Naive thymus-derived CD8-positive, alpha-beta T cell (primary cell): ENCODE results near the gene TTC23. TPM values are rescaled to one million over a fixed set of nuclear protein-coding genes. Genes with fewer than 3 reads are reported as not detected.
A peak's percentile ranks its signal among the peaks of the same experiment; 100 is the strongest.

Source experiments
- ATAC-seq, 2 donors: fragments of 150-1000 bp; cut with Tn5 transposase in 1 of 2; sonication (Bioruptor Pico), chemical (Tn5 transposase) in 1 of 2; 1 replicate in 1 of 2; 2 replicates in 1 of 2; pipeline ENCODE4 v1.10.0; 2021; ENCODE audit warnings: mild to moderate bottlenecking in 2 of 2, moderate library complexity in 2 of 2
- POLR2A ChIA-PET: fragments of 350-600 bp; sonication (Branson Sonifier 250); formaldehyde crosslinking; loops from one replicate; lab custom pipeline; 2021; ENCODE audit warnings: antibody characterized with exemption; lab: Charles Lee
- DNase-seq, 10 donors: peaks; one replicate each; pipeline versions ENCODE4 v3.0.0 to v3.0.0-alpha.2; 2020 to 2022
- H3K27ac Mint-ChIP-seq, 10 donors: one replicate each; pipeline ENCODE4 v1.8.0; 2020 to 2022; ENCODE audit warnings: mild to moderate bottlenecking in 10 of 10, mixed read lengths in 10 of 10, moderate library complexity in 4 of 10, inconsistent platforms in 1 of 10
- H3K27me3 Mint-ChIP-seq, 5 donors: one replicate each; pipeline ENCODE4 v1.8.0; 2021 to 2022; ENCODE audit warnings: mixed read lengths in 5 of 5
- H3K36me3 Mint-ChIP-seq, 3 donors: one replicate each; pipeline ENCODE4 v1.8.0; 2020 to 2022; ENCODE audit warnings: mixed read lengths in 3 of 3, mild to moderate bottlenecking in 2 of 3, inconsistent platforms in 1 of 3
- H3K4me1 Mint-ChIP-seq, 4 donors: one replicate each; pipeline ENCODE4 v1.8.0; 2021 to 2022; ENCODE audit warnings: mixed read lengths in 4 of 4
- H3K4me3 Mint-ChIP-seq, 10 donors: one replicate each; pipeline ENCODE4 v1.8.0; 2020 to 2022; ENCODE audit warnings: mild to moderate bottlenecking in 10 of 10, mixed read lengths in 10 of 10, moderate library complexity in 6 of 10, inconsistent platforms in 1 of 10
- H3K9me3 Mint-ChIP-seq, 9 donors: one replicate each; pipeline ENCODE4 v1.8.0; 2020 to 2022; ENCODE audit warnings: mixed read lengths in 9 of 9, mild to moderate bottlenecking in 3 of 9, inconsistent platforms in 1 of 9, moderate library complexity in 1 of 9
- polyA plus RNA-seq, 3 donors: library from polyadenylated mRNA; unstranded; fragments of 300-500 nt; fragmentation: Illumina TruSeq; gene quantifications; one replicate each; pipeline ENCODE4 v1.2.3, GENCODE V29; 2021
- total RNA-seq, 8 experiments: library from RNA in 2 of 8; stranded (reverse) in 2 of 8; gene quantifications; one replicate each; pipeline ENCODE4 v1.2.3 and lab custom pipeline; 2021 to 2026

The TTC23 gene
- total and polyA plus RNA-seq, 5 experiments from 2014 or later: 0.15 to 0.82 (median 0.38) TPM; not detected in 1

- Mint-ChIP-seq H3K36me3 (no peaks in the 10 kb centered on the region), H3K4me3 (peak overlapping the region; percentile 34 to 75 (median 58)), H3K27me3 (peaks cover 20 to 48% (median 39%) of the 10 kb centered on the region in 5 donors), H3K27ac (peak overlapping the region in 4 of 10 donors; percentile 71 to 86 (median 77)), H3K4me1 (peaks cover 2 to 11% (median 9%) of the 10 kb centered on the region in 4 donors), H3K9me3 (no peaks in the 10 kb centered on the region)
- DNase-seq (peak in 3 of 10 donors; percentile 2 to 16 (median 15)), ATAC-seq (peak; percentile 27 to 54)
- POLR2A ChIA-PET: no interaction called here
These were observed 143.7 kb downstream of the TTC23 start for GRCh38 chr15:99105514-99106341.

- peaks cover 4 to 12% (median 11%) of the 10 kb centered on the region in 4 donors for H3K4me1 Mint-ChIP-seq
- no peak within 1 kb of the TSS for H3K27ac Mint-ChIP-seq
- ATAC-seq: peak; percentile 26 to 55
- POLR2A ChIA-PET: no interaction called here
- no peaks in the 10 kb centered on the region for H3K36me3 Mint-ChIP-seq
- H3K9me3 Mint-ChIP-seq: no peaks in the 10 kb centered on the region
- DNase-seq: peak in 2 of 10 donors; percentile 7 to 42
- peaks cover 20 to 53% (median 43%) of the 10 kb centered on the region in 5 donors for H3K27me3 Mint-ChIP-seq
- peak within 1 kb of the TSS; percentile 9 to 75 (median 52) for H3K4me3 Mint-ChIP-seq
These were observed 144.4 kb downstream of the TTC23 start, which contains the start of gene SYNM for GRCh38 chr15:99104788-99105513. Gene SYNM, plus strand, starts transcription at chr15:99105080. Its CDS starts 120 bp downstream, at chr15:99105200.

GRCh38 chr15:99103279-99103678 is 146.1 kb downstream of the TTC23 start:
- H3K9me3 Mint-ChIP-seq: no peaks in the 10 kb centered on the region
- H3K36me3 Mint-ChIP-seq: no peaks in the 10 kb centered on the region
- peak overlapping the region in 4 of 10 donors; percentile 22 to 48 (median 30) for H3K4me3 Mint-ChIP-seq
- peaks cover 4 to 12% (median 8%) of the 10 kb centered on the region in 4 donors for H3K4me1 Mint-ChIP-seq
- ATAC-seq (no peak), DNase-seq (no peak)
- no peak overlapping the region for H3K27ac Mint-ChIP-seq
- peaks cover 26 to 69% (median 45%) of the 10 kb centered on the region in 5 donors for H3K27me3 Mint-ChIP-seq
- POLR2A ChIA-PET: no interaction called here

DNA sequence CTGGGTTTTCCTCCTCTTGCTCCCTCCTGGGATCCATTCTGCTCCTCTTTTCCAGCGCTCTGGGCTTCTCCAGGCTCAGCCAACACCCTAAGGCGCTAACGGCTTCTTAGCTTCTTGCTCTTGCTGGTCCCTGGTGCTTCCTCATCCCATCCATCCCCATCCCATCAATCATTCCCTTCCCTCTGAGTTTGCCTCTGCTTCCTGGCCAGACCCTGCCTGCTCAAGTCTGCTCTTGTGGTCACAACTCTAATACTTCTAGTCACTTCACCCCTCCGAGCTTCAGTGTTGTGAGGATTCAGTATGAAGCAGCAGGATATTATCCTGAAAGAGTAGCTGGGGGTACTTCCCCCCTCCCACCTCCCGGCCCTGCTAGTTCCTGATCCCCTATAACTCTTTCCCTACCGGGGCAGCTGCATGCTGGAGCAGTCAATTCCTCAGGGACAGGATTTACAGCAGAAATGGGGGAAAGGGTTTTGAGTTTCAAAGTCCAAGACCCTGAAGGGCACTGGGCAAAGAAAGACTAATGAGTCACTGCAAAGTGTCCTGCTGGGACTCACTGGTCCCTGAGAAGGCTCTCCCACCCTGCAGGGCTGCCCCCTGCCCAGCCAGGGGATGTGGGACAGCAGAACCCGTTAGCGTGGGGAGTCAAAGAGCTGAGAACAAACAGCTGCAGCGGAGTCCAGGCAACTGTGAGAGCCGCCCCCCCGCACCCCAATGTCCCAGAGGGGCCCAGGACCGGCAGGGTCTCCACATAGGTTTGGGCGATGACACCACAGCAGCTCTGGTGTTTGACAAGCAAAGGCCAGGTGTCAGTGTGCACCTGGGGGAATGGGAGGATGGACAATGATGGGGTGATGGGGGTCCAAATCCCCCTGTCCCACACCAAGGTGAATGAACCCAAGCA is 146.8 kb downstream of the TTC23 start:
- peaks cover 26 to 70% (median 44%) of the 10 kb centered on the region in 5 donors for H3K27me3 Mint-ChIP-seq
- ATAC-seq (no peak), DNase-seq (peak in 1 of 10 donors; percentile 37)
- no peak overlapping the region for H3K27ac Mint-ChIP-seq
- POLR2A ChIA-PET: no interaction called here
- H3K4me3 Mint-ChIP-seq: no peak overlapping the region
- H3K36me3 Mint-ChIP-seq: no peaks in the 10 kb centered on the region
- H3K4me1 Mint-ChIP-seq: peaks cover 4 to 12% (median 8%) of the 10 kb centered on the region in 4 donors
- H3K9me3 Mint-ChIP-seq: no peaks in the 10 kb centered on the region

GRCh38 chr15:99101501-99101900 is 147.9 kb downstream of the TTC23 start:
- Mint-ChIP-seq H3K27ac (no peak overlapping the region), H3K4me1 (peaks cover 4 to 10% (median 7%) of the 10 kb centered on the region in 4 donors), H3K9me3 (no peaks in the 10 kb centered on the region), H3K36me3 (no peaks in the 10 kb centered on the region), H3K4me3 (no peak overlapping the region), H3K27me3 (peaks cover 20 to 66% (median 37%) of the 10 kb centered on the region in 5 donors)
- POLR2A ChIA-PET: interaction anchor here (0.7 kb wide), 1 partner anchor 283 kb away, joined by 3 read pairs; no protein-coding TSS in a partner anchor
- no peak for ATAC-seq
- DNase-seq: no peak

DNA sequence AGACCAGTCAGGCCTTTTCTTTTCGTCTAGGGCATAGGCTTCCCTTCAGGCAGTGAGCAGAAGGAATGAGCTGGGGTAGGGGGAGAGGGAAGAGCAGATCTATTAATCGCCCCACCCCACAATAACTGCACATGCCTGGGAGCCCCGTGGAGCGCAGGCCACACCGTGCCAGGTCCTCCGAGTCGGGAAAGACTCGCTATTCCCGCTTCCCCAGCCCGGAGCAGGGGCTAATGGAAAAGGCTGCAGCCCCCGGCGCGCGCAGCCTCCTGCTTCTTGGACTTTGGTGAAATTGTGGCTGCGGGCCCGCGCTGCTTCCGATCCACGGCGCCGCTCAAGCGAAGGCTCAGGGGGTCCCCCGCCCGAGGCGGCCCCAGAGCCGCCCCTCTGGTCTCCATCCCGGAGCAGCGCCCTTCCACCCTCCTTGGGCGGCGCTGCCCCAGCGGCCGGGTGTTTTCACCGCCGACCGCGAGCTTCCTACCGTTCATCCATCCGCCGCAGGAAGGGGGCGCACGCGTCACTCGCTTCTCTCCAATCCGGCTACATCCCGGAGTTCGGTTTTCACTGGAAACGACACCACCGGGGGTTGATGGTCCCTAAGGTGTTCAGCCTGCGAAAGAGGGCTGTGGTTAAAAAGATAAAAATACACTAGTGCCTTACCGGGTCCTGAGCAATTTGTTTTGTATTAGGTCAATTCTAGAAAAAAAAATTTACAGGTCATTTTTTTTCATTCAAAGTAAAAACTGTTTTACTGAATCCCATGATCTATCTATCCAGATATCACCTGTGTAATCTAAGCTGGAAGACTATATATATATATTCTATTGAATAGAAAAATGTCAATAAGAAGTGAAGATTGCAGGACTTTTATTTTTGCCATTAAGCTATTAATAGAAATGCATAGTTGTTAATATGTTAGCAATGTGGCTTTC is 148.9 kb downstream of the TTC23 start:
- Mint-ChIP-seq H3K9me3 (no peaks in the 10 kb centered on the region), H3K27ac (peak overlapping the region in 2 of 10 donors; percentile 29 to 56), H3K36me3 (no peaks in the 10 kb centered on the region), H3K4me3 (peak overlapping the region in 4 of 10 donors; percentile 33 to 56 (median 43)), H3K4me1 (peaks cover 4 to 6% (median 5%) of the 10 kb centered on the region in 4 donors), H3K27me3 (peaks cover 24 to 72% (median 42%) of the 10 kb centered on the region in 5 donors)
- peak in 5 of 10 donors; percentile 9 to 34 (median 12) for DNase-seq
- POLR2A ChIA-PET: interaction anchor here (0.7 kb wide), 1 partner anchor 284 kb away, joined by 3 read pairs; no protein-coding TSS in a partner anchor
- ATAC-seq: peak in 1 of 2 donors; percentile 25

- H3K4me3 Mint-ChIP-seq: no peak overlapping the region
- ATAC-seq (no peak), DNase-seq (no peak)
- H3K27ac Mint-ChIP-seq: no peak overlapping the region
- no peaks in the 10 kb centered on the region for H3K9me3 Mint-ChIP-seq
- peaks cover 24 to 72% (median 43%) of the 10 kb centered on the region in 5 donors for H3K27me3 Mint-ChIP-seq
- no peaks in the 10 kb centered on the region for H3K36me3 Mint-ChIP-seq
- peaks cover 4 to 6% (median 5%) of the 10 kb centered on the region in 4 donors for H3K4me1 Mint-ChIP-seq
- POLR2A ChIA-PET: no interaction called here
These were observed 149.7 kb downstream of the TTC23 start for GRCh38 chr15:99099661-99100060.

DNA sequence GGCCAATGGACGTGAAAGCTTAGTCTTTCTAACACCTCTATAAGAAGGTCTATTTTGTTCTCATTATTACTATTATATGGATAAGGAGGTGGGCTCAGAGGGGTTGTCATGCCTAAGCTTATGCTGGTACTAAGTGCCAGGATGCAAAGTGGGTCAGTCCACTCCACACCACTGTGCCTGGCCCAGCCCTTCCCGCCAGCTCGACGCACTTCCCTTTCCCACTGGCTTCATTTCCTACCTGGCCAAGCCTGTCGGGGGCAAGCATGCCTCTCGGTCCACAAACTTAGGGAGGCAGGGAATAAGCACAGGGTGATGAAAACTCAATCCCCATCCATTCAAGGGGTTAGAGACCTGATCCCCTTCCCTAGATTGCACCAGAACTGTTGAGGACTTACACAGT is 150.4 kb downstream of the TTC23 start:
- H3K4me3 Mint-ChIP-seq: no peak overlapping the region
- DNase-seq (no peak), ATAC-seq (no peak)
- H3K36me3 Mint-ChIP-seq: no peaks in the 10 kb centered on the region
- no peaks in the 10 kb centered on the region for H3K9me3 Mint-ChIP-seq
- POLR2A ChIA-PET: no interaction called here
- peaks cover 3 to 6% (median 4%) of the 10 kb centered on the region in 4 donors for H3K4me1 Mint-ChIP-seq
- H3K27me3 Mint-ChIP-seq: peaks cover 24 to 71% (median 43%) of the 10 kb centered on the region in 5 donors
- no peak overlapping the region for H3K27ac Mint-ChIP-seq

DNA sequence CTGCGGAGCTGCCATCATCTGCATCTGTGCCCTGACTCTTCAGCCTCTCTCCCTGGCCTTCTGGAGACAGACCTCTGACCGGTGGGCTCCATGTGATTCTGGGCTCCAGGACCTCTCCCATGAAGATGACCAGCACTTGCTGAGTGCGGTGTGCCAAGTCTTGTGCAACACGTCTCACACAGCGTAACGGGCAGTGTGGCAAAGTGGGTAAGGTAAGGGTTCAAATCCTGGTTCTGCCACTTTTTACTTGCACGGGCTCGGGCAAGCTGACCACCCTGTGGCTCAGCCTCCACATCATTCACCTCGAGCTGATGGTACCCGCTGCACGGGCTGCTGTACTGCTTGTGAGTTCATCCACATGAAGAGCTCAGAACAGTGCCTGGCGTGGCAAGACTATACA is 151.0 kb downstream of the TTC23 start:
- Mint-ChIP-seq H3K4me1 (peaks cover 3 to 6% (median 4%) of the 10 kb centered on the region in 4 donors), H3K36me3 (no peaks in the 10 kb centered on the region), H3K4me3 (no peak overlapping the region), H3K27ac (no peak overlapping the region), H3K27me3 (peaks cover 21 to 65% (median 40%) of the 10 kb centered on the region in 5 donors), H3K9me3 (no peaks in the 10 kb centered on the region)
- DNase-seq: no peak
- ATAC-seq: no peak
- POLR2A ChIA-PET: no interaction called here

- no peak overlapping the region for H3K4me3 Mint-ChIP-seq
- POLR2A ChIA-PET: no interaction called here
- DNase-seq: no peak
- no peaks in the 10 kb centered on the region for H3K36me3 Mint-ChIP-seq
- no peak overlapping the region for H3K27ac Mint-ChIP-seq
- peaks cover 18 to 58% (median 36%) of the 10 kb centered on the region in 5 donors for H3K27me3 Mint-ChIP-seq
- no peak for ATAC-seq
- no peaks in the 10 kb centered on the region for H3K9me3 Mint-ChIP-seq
- H3K4me1 Mint-ChIP-seq: peaks cover 3 to 6% (median 4%) of the 10 kb centered on the region in 4 donors
These were observed 151.7 kb downstream of the TTC23 start for GRCh38 chr15:99097441-99098410.
